Right lung (tissue), 5 donors: ENCODE results near the gene TEX44. TPM values are rescaled to one million over a fixed set of nuclear protein-coding genes. Genes with fewer than 3 reads are reported as not detected.
"Not testable (repeated sequence)": the region's sequence is repeated elsewhere in the genome, so short reads cannot be mapped to it uniquely, and the experiment has no call there.

Experiments
- DNase-seq, 2 donors: peaks; one replicate each; pipeline ENCODE4 v3.0.0-alpha.2; 2013
- polyA plus RNA-seq, 5 donors: library from polyadenylated mRNA; unstranded; fragments of 120-200 nt; gene quantifications; one replicate each; pipeline versions ENCODE4 v1.2.1 to v1.2.3, GENCODE V29; 2013; ENCODE audit warnings: inconsistent platforms in 1 of 5, low replicate concordance in 1 of 5; ENCODE audit not compliant: insufficient read length in 5 of 5, insufficient read depth in 1 of 5

The TEX44 gene
- polyA plus RNA-seq, 5 donors = 0.15 TPM; not detected in 4

DNA sequence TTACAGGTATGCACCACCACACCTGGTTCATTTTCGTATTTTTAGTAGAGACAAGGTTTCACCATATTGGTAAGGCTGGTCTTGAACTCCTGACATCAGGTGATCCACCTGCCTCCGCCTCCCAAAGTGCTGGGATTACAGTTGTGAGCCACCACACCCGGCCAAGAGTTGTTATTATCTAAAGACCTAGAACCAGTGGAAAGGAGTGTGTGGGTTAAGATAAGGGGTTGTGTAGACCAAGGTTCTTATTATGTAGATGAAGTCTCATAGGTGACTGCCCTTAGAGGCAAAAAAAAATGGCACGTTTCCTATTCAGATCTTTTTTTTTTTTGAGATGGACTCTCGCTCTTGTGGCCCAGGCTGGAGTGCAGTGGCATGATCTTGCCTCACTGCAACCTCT lies 21.7 kb upstream of the TEX44 start:
- DNase-seq = not testable (repeated sequence)

DNA sequence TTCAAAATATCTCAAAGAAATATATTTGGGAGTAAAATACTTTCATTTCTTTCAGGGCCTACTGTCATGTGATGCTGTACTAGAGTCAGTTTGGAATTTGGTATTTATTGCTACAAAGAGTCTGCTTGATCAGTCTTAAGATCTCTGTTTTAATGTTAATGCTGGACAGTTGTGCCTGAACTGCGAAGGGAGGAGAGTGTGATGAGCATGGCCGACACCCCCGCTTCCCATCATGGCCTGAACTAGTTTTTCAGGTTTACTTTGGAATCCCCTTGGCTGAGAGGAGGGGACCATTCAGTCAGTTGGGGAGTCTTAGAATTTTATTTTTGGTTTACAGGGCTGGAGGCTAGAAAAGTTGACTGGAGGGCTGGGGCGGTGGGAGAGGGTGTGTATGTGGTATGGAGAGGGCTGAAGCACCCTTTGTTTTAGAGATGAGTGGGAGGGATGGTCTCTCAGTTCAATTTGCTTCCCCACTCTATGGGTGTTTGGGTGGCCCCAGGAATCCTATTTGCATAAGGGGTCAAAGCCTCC lies 20.9 kb upstream of the TEX44 start:
- DNase-seq = no peak

DNA sequence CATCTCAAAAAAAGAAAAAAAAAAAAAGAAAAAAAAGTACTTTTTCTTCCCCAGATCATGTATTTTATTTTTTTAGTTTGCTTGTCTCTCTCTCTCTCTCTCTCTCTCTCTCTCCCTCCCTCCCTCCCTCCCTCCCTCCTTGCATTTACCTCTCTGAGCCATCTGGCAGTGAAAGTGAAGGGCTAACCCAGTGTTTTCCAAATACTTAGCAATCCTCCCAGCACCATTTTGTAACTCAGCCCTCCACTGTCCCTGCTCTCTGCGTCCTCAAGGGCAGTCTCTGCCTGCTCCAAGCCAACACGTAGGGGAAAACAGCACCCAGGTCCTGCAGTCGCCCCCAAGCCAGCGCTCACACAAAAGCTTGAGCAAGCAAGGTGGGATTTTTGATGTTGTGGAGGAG lies 19.6 kb upstream of the TEX44 start:
- DNase-seq = no peak

DNA sequence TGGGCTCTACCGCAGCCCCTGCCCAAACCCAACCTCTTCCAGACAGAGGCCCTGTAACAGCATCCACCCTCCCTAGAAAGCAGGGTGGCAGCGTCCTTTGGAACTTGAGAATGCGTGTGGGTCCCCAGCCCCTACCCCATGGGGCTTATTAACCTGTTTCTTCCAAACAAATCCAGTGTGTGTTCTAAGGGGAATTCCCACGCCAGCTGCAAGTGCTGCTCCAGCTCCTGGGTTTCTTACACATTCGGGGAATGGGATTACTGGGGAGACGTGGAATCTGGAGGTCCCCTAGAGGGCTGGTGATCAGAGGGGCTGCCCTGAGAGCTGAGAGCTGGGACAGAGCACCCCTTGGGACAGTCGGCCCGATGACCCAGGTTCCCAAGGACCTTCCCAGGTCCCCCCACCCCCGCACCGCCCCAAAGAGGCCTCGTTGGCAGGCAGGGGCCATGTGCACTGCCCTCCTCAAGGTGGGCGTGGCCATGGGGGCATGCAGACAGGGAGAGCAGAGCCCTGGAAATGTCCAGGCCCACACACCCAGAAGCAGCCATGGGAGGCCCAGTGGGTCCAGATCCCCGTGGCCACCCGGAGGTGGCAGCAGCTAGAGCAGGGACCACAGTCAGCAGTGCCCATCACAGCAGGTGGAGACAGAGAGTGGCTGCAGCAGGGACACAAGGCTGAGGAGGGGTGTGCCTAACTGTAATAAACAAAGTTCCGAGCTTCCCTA lies 18.8 kb upstream of the TEX44 start:
- no peak for DNase-seq

DNA sequence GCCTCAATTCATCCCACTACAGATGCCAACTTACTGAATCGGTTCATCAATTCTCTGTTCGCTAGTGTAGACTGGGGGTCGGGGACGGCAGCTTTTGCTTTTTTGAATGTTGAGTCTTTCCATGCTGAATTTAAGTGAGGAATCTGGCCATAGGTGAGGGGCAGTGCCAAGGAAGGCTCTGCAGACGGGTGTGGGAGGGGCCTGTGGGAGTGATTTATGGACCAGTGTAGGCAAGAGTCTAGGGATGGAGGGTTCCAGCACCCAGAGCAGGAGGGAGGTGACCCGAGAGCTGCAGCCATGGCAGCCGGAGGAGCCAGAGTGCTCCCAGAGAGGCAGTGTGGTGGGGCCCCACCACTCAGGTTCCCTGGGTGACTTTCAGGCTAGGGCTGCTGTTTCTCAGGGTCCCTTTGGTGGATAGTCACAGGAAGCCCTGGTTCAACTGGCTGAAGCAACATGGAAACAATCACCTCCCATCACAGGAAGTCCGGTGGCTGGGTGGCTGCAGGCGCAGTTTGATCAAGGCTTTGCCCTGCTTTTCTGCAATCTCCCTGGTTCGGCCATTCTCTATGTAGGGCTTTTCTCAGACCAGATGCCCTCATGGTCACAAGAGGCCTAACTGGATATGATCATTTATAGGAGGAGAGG lies 16.9 kb upstream of the TEX44 start:
- no peak for DNase-seq

DNA sequence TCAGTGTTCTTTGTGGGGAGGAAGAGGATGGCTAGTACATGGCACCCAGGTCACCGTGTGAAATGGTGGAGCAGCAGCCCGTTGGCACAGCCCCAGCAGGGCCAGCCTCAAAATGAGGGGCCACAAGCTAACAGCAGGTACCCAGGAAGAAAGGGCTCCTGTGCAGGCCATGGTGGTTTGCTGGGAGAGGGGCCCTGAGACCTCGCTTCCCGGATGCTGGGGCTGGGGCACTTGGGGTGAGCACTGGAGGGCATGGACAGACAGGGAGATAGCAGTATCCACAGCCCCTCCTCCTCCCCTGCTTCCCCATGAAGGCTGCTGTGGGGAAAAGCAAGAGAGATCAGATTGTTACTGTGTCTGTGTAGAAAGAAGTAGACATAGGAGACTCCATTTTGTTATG lies 16.2 kb upstream of the TEX44 start:
- DNase-seq = no peak

DNA sequence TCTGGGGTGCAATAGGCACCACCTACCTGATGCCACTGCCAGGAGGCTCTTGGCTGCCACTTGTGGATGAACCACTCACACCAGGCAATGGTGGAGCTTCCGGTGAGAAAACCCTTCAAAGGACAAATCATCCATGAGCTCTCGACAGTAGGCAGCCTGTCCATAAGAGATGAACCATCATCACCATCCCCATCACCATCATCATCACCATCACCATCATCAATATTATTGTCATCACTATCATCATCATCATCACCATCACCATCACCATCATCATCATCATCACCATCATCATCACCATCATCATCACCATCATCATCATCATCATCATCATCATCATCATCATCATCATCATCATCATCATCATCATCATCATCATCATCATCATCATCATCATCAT lies 14.0 kb upstream of the TEX44 start:
- not testable (repeated sequence) for DNase-seq

DNA sequence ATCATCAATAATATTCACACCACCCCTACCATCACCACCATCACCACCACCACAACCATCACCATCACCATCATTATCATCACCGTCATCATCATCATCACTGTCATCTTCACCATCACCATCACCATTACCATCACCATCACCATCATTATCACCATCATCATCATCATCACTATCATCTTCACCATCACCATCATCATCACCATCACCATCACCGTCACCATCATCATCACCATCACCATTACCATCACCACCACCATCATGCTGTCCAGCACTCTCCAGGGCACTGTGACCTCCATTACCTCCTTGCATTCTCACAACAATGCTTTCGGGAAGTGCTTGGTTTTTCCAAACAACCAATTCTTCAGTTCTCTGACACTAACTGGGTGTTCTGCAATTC lies 13.1 kb upstream of the TEX44 start:
- DNase-seq = no peak

DNA sequence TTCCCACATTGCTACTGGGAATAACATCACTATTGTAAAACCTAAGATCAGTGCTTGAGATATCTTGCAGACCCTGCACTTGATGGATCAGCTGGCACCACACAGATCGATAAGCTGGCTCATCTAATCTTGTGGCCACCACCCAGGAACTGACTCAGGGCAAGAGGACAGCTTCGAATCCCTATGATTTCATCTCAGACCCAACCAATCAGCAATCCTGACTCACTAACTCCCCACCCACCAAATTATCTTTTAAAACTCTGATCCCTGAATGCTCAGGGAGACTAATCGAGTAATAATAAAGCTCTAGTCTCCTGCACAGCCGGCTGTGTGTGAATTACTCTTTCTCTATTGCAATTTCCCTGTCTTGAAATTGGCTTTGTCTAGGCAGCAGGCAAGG lies 11.3 kb upstream of the TEX44 start:
- DNase-seq = no peak

DNA sequence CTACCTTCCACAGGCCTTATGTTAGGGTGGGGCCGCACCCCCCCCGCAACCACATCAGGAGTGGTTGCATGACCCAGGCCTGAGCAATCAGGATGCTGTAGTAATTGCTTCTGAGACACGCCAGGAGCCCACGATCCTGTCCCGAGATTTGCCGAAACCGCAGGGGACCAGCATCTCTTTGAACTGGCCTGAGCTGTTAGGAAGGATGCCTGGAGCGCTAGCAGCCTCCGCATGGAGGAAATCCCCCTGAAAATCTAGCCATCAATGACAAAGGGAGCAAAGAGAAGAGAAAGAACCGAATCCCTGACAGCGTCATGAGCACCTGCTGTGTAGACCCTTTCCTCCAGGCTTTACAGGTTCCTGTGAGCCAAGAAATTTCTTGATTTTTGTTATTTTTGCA lies 8.7 kb upstream of the TEX44 start:
- no peak for DNase-seq

DNA sequence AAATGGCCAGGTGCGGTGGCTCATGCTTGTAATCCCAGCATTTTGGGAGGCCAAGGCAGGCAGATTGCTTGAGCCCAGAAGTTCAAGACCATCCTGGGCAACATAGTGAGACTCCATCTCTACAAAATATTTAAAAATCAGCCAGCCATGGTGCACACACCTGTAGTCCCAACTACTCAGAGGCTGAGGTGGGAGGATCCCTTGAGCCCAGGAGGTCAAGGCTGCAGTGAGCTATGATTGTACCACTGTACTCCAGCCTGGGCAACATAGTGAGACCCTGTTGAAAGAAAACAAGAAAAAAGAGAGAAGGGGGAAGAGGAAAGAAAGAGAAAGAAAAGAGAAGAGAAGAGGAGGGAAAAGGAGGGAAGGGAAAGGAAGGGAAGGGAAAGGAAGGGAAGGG lies 4.9 kb upstream of the TEX44 start:
- not testable (repeated sequence) for DNase-seq

DNA sequence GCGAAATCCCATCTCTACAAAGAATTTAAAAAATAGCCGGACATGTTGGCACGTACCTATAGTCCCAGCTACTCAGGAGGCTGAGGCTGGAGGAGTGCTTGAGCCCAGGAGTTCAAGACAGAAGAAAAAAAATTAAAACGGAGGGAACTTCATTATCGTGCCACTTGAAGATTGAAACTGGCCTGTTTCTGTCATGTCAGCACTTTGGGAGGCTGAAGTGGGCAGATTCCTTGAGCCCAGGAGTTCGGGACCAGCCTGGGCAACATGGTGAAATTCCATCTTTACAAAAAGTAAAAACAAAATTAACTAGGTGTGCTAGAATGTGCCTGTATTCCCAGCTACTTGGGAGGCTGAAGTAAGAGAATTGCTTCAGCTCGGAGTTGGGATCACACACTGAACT lies 3.0 kb upstream of the TEX44 start:
- no peak for DNase-seq

DNA sequence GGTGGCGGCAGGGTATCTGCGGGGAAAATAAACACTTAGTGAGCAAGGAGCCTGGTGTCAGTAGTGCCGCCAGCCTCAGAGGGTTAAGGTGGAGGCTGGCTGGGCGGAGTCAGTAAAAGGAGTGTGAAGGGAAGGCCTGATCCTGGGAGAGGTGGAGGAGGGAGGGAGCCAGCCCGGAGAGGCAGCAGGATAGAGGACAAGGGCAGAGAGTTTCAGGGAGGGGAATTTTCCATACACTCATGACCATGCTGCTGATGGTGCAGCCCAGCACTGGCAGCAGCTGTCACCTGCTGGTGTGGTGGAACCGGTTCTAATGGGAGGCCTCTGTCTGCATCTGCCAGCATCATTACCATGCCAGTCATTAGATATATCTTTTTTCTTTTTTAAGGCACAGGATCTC lies 2.0 kb upstream of the TEX44 start:
- DNase-seq = no peak

DNA sequence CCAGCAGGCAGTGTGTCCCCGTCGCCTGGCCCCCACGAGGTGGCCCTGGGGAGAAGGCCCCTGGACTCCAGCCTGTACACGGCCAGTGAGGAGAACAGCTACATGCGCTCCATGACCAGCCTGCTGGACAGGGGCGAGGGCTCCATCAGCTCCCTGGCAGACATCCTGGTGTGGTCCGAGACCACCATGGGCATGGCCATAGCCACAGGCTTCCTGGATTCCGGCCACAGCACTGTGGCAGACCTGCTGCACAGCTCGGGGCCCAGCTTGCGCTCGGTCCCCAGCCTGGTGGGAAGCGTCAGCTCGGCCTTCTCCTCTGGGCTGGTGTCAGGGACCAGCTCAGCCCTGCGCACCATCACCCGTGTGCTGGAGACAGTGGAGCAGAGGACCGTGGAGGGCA lies 1.0 kb downstream of the TEX44 start:
- no peak for DNase-seq

DNA sequence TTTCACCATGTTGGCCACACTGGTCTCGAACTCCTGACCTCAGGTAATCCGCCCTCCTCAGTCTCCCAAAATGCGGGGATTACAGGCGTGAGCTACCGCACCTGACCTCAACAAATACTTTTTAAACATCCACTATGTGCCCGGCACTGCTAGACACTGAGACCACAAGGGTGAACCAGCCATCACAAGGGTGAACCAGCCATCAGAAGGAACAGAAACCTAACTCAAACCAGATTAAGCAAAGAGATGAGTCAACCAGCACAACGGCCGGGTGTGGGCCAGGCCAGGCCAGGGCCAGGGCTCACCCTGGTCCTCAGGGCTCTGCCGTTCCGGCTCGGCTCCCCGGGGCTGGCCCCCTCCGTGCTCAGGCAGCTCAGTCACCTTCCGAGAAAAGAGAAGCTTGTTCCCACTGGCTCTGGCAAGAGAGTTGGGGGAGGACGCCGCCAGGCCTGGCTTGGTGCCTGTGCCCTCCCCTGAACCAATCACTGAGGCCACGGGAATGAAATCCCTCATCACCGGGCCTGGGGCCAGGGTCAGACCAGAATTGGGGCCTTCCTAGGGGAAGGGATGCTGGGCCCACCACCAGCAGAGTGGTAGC lies 4.4 kb downstream of the TEX44 start:
- no peak for DNase-seq

DNA sequence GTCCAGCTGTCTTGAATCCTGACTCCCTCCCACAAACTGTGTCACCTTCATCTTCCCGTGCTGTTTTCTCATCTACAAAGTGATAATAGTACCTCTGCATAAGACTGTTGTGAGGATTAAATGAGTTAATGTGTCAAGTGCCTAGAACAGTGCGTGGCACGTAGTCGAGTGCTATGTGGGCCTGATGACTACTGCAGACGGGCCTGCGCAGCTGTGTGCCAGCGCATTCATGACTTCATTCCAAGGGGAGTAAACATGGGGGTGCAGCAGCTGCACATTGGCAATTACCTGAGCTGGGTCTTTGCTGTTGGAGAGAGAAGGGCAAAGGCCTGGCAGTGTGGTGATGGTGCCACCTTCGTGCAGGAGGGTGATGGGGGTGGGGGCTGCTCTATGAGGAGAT lies 5.0 kb downstream of the TEX44 start:
- DNase-seq = no peak

DNA sequence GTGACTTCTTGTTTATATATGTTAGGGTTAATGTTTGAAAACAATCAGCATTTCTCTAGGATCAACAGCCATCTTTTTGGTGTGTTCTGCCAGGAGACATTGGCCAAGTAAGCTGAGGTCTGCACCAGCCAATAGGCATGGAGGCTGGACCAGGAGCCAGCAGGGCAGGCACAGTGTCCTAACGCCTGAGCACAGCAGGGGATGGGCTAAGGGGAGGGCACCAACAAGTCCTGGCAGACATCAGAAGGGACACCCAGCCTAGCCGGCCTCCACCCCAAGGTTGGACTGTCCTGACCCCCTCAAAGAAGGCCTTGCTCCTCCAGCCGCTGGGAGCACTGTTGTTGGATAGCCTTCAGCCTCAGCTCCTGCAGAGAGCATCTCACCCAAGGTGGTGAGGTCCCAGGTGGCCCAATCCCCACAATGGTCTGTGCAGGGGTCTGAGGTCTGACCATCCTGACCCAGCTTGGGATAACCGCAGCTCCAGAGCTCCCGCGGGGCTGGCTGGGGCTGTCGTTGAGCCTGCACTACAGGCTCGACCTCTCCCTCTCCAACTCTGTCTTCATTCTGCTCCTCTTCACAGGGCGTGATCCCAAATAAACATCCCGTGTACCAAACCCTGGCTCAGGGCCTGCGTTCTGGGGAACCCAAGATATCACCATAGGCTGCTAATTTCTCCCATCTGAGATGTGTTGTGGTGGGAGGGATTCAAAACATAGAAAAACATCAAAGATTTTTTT lies 8.1 kb downstream of the TEX44 start:
- DNase-seq = no peak

DNA sequence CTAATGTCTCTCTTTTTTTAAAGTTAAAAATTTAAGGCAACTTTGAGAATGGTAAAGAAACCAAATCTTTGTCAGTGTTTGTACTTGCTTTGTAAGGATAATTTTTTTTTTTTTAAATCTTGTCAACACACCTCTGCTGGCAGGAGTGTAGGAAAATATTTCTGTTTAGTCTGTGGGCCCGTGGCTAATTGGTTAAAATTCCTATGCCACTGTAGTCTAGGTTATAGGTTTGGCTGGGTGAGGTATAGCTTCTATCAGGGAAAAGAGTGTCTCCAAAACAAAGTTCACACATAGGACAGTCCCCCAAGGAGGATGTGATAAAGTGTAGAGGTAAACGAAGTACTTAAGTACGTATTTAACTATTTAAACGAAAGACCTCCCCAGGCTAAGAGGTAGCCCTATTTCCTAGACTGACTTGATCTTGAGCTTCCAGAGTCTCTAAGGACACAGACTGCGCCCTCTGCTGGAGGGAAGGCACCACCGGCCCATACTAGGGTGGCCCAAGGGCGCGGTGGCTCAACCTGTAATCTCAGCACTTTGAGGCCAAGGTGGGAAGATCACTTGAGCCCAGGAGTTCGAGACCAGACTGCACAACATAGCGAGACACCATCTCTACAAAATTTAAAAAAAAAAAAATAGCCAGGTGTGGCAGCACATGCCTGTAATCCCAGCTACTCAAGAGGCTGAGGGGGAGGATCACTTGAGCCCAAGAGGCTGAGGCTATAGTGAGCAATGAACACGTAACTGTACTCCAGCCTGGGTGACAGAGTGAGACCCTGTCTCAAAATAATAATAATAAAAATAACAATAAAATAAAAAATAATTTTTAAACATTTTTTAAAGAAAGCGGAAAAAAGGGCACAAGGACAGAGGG lies 8.9 kb downstream of the TEX44 start:
- peak in 1 of 2 donors; percentile 65 for DNase-seq

DNA sequence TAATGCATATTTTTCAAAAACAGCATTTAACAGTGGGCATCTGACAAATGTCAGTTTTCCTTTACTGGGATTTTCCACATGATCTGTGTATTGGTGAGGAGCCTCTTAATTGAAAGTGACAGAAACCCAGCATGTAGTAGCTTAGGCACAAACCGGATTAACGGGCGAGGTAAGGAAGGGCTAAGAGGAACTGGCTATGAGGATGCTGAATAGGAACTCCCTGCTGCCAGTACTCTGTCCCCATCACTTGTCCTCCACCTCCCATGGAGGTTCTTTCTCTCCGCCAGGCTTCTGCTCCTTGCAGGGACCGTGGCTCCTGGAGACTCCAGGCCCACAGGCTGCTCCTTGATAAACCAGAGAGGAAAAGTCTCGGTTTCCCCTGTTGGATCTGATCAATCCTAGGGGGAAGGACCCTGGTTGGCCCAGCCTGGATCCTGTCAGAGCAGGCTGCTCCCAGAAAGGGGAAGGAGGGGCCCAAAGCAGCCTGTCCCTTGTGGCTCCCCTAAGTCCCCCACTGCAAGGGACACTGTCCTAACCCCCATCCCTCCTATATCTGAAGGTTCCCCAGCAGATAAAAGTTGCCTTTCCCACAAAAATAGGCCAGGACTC lies 10.3 kb downstream of the TEX44 start:
- no peak for DNase-seq

DNA sequence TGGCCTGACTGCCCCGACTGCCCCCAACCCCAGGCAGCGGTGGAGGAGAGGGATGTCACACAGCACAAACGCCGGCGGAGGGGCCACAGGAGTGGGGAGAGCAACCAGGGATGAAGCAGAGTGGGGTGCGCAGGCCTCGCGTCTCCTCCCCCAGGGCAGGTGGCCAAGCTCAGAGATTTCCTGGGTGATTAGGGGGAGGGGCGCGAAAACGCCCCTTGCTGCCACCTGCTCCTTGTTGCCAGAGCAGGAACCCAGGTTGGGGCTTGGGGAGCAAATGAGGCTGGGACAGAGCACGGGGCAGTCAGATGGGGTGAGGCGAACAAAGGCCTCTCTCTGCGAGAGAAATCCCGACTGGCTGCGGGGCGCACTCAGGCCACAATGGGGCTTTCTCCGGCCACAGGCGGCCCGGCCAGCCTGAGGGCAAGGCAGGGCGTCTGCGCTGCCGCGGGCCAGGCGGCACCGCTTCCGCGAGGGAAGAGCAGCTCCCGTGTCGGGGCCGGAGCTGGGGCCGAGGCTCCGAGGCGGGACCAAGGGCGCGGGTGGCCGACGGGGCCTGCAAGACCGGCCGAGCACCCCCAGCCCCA lies 11.5 kb downstream of the TEX44 start:
- DNase-seq = peak in 1 of 2 donors; percentile 74
